Right atrium auricular region (tissue), 2 donors: ENCODE results near the gene NLGN4Y. TPM values are rescaled to one million over a fixed set of nuclear protein-coding genes. Genes with fewer than 3 reads are reported as not detected.

Experiments used
- DNase-seq: peaks from one replicate; pipeline ENCODE4 v3.0.0-alpha.2; 2019; ENCODE audit warnings: low spot score
- H3K27ac ChIP-seq, 2 donors: fragments of 200-600 bp; sonication (generic); 1 replicate in 1 of 2; 2 replicates in 1 of 2; pipeline ENCODE4 v1.5.1; 2016 to 2019
- H3K27me3 ChIP-seq, 2 donors: fragments of 200-600 bp; sonication (generic); one replicate each; pipeline versions ENCODE4 v1.5.1 to v1.6.0; 2017 to 2019
- H3K36me3 ChIP-seq: fragments of 200-600 bp; sonication (generic); one replicate; pipeline ENCODE4 v1.5.1; 2016
- H3K4me1 ChIP-seq, 2 donors: fragments of 200-600 bp; sonication (generic); one replicate each; pipeline versions ENCODE4 v1.5.1 to v1.6.0; 2017 to 2019
- H3K4me3 ChIP-seq, 2 donors: fragments of 200-600 bp; sonication (generic); 1 replicate in 1 of 2; 2 replicates in 1 of 2; pipeline ENCODE4 v1.5.1; 2017 to 2019; ENCODE audit warnings: mild to moderate bottlenecking in 1 of 2, moderate library complexity in 1 of 2
- H3K9me3 ChIP-seq, 2 donors: fragments of 200-600 bp; sonication (generic); one replicate each; pipeline ENCODE4 v1.5.1; 2019
- CTCF ChIP-seq, 2 donors: fragments of 200-600 bp; sonication (generic); IDR thresholded peaks; one replicate each; pipeline ENCODE4 v1.5.1; 2019; ENCODE audit warnings: antibody characterized with exemption in 2 of 2
- total RNA-seq, 2 donors: library from RNA; depleted of rRNA; stranded (reverse); fragments of >200 nt; gene quantifications; one replicate each; pipeline ENCODE4 v1.1.0, GENCODE V29; 2016

Gene NLGN4Y
- total RNA-seq, 2 donors from 2014 or later = 0.07 TPM; not detected in 1

GRCh38 chrY:14522379-14522950 is 1.9 kb upstream of the NLGN4Y start:
- Histone ChIP-seq H3K4me3 (no peak overlapping the region), H3K27me3 (no peaks in the 10 kb centered on the region), H3K9me3 (no peaks in the 10 kb centered on the region), H3K36me3 (no peaks in the 10 kb centered on the region), H3K27ac (no peak overlapping the region), H3K4me1 (no peaks in the 10 kb centered on the region)
- DNase-seq = no peak
- no peak for TF ChIP-seq CTCF (IDR thresholded peaks at IDR 0.05)

GRCh38 chrY:14523491-14524271 is 648 bp upstream of the NLGN4Y start:
- H3K4me3 ChIP-seq = no peak overlapping the region
- H3K36me3 ChIP-seq = no peaks in the 10 kb centered on the region
- DNase-seq = no peak
- no peaks in the 10 kb centered on the region for H3K4me1 ChIP-seq
- no peak overlapping the region for H3K27ac ChIP-seq
- no peak for TF ChIP-seq CTCF (IDR thresholded peaks at IDR 0.05)
- no peaks in the 10 kb centered on the region for H3K9me3 ChIP-seq
- no peaks in the 10 kb centered on the region for H3K27me3 ChIP-seq

GRCh38 chrY:14525315-14525714 is 986 bp downstream of the NLGN4Y start:
- no peaks in the 10 kb centered on the region for H3K9me3 ChIP-seq
- DNase-seq = no peak
- no peak overlapping the region for H3K4me3 ChIP-seq
- TF ChIP-seq CTCF (IDR thresholded peaks at IDR 0.05) = no peak
- H3K27ac ChIP-seq = no peak overlapping the region
- no peaks in the 10 kb centered on the region for H3K27me3 ChIP-seq
- H3K36me3 ChIP-seq = no peaks in the 10 kb centered on the region
- H3K4me1 ChIP-seq = no peaks in the 10 kb centered on the region

- Histone ChIP-seq H3K4me1 (no peaks in the 10 kb centered on the region), H3K4me3 (no peak overlapping the region), H3K36me3 (no peaks in the 10 kb centered on the region), H3K27me3 (no peaks in the 10 kb centered on the region), H3K27ac (no peak overlapping the region), H3K9me3 (no peaks in the 10 kb centered on the region)
- no peak for TF ChIP-seq CTCF (IDR thresholded peaks at IDR 0.05)
- DNase-seq = no peak
Measured at GRCh38 chrY:14528361-14528760, 4.0 kb downstream of the NLGN4Y start.

- no peak for DNase-seq
- H3K36me3 ChIP-seq = no peaks in the 10 kb centered on the region
- H3K27ac ChIP-seq = no peak overlapping the region
- H3K9me3 ChIP-seq = no peaks in the 10 kb centered on the region
- TF ChIP-seq CTCF (IDR thresholded peaks at IDR 0.05) = no peak
- H3K4me3 ChIP-seq = no peak overlapping the region
- no peaks in the 10 kb centered on the region for H3K4me1 ChIP-seq
- no peaks in the 10 kb centered on the region for H3K27me3 ChIP-seq
Measured at GRCh38 chrY:14536703-14537102, 12.4 kb downstream of the NLGN4Y start.
